Measurements from ENCODE around the gene SUCLG2. TPM values are rescaled to one million over a fixed set of nuclear protein-coding genes. Genes with fewer than 3 reads are reported as not detected.

The SUCLG2 gene
- total RNA-seq, 1 experiment from 2014 or later: 49.5 TPM

GRCh38 chr3:67635257-67635656, 19.2 kb downstream of the SUCLG2 start:
- Mint-ChIP-seq H3K27me3 (ENCODE audit: unreplicated experiment) (no peaks in the 10 kb centered on the region), H3K4me1 (ENCODE audit: low read depth, unreplicated experiment) (no peaks in the 10 kb centered on the region), H3K9me3 (ENCODE audit: low read depth, unreplicated experiment) (no peaks in the 10 kb centered on the region), H3K27ac (ENCODE audit: unreplicated experiment) (no peak overlapping the region), H3K36me3 (ENCODE audit: insufficient read depth, unreplicated experiment) (no peaks in the 10 kb centered on the region), H3K4me3 (ENCODE audit: low read depth, unreplicated experiment) (no peak overlapping the region)
- intact Hi-C loops (cut with micrococcal nuclease; ENCODE audit: unreplicated experiment): no loop called here
- CTCF ChIA-PET: no interaction called here
- DNase-seq: no peak
- no TSS peak for BruUV-seq (replicated peaks)
- no peak for TF ChIP-seq CTCF (IDR thresholded peaks at IDR 0.05; ENCODE audit: unreplicated experiment)

GRCh38 chr3:67630666-67631362, 23.6 kb downstream of the SUCLG2 start:
- no peak for TF ChIP-seq CTCF (IDR thresholded peaks at IDR 0.05; ENCODE audit: unreplicated experiment)
- Mint-ChIP-seq H3K36me3 (ENCODE audit: insufficient read depth, unreplicated experiment) (no peaks in the 10 kb centered on the region), H3K4me1 (ENCODE audit: low read depth, unreplicated experiment) (no peaks in the 10 kb centered on the region), H3K9me3 (ENCODE audit: low read depth, unreplicated experiment) (no peaks in the 10 kb centered on the region), H3K27me3 (ENCODE audit: unreplicated experiment) (no peaks in the 10 kb centered on the region), H3K4me3 (ENCODE audit: low read depth, unreplicated experiment) (no peak overlapping the region), H3K27ac (ENCODE audit: unreplicated experiment) (no peak overlapping the region)
- CTCF ChIA-PET: no interaction called here
- BruUV-seq (replicated peaks): no TSS peak
- intact Hi-C loops (cut with micrococcal nuclease; ENCODE audit: unreplicated experiment): no loop called here
- DNase-seq: no peak

GRCh38 chr3:67624687-67625086, 29.7 kb downstream of the SUCLG2 start:
- no peaks in the 10 kb centered on the region for H3K36me3 Mint-ChIP-seq (ENCODE audit: insufficient read depth, unreplicated experiment)
- BruUV-seq (replicated peaks): no TSS peak
- no peaks in the 10 kb centered on the region for H3K27me3 Mint-ChIP-seq (ENCODE audit: unreplicated experiment)
- intact Hi-C loops (cut with micrococcal nuclease; ENCODE audit: unreplicated experiment): no loop called here
- no peaks in the 10 kb centered on the region for H3K9me3 Mint-ChIP-seq (ENCODE audit: low read depth, unreplicated experiment)
- H3K27ac Mint-ChIP-seq (ENCODE audit: unreplicated experiment): no peak overlapping the region
- no peak overlapping the region for H3K4me3 Mint-ChIP-seq (ENCODE audit: low read depth, unreplicated experiment)
- H3K4me1 Mint-ChIP-seq (ENCODE audit: low read depth, unreplicated experiment): peaks cover 9% of the 10 kb centered on the region
- TF ChIP-seq CTCF (IDR thresholded peaks at IDR 0.05; ENCODE audit: unreplicated experiment): no peak
- CTCF ChIA-PET: no interaction called here
- no peak for DNase-seq

- no peak overlapping the region for H3K4me3 Mint-ChIP-seq (ENCODE audit: low read depth, unreplicated experiment)
- H3K27ac Mint-ChIP-seq (ENCODE audit: unreplicated experiment): no peak overlapping the region
- BruUV-seq (replicated peaks): no TSS peak
- no peaks in the 10 kb centered on the region for H3K27me3 Mint-ChIP-seq (ENCODE audit: unreplicated experiment)
- H3K36me3 Mint-ChIP-seq (ENCODE audit: insufficient read depth, unreplicated experiment): no peaks in the 10 kb centered on the region
- intact Hi-C loops (cut with micrococcal nuclease; ENCODE audit: unreplicated experiment): no loop called here
- DNase-seq: no peak
- CTCF ChIA-PET: interaction anchor here (0.6 kb wide), 1 partner anchor 617 kb away, joined by 5 read pairs; no protein-coding TSS in a partner anchor
- peaks cover 9% of the 10 kb centered on the region for H3K4me1 Mint-ChIP-seq (ENCODE audit: low read depth, unreplicated experiment)
- TF ChIP-seq CTCF (IDR thresholded peaks at IDR 0.05; ENCODE audit: unreplicated experiment): no peak
- no peaks in the 10 kb centered on the region for H3K9me3 Mint-ChIP-seq (ENCODE audit: low read depth, unreplicated experiment)
Measured at GRCh38 chr3:67624078-67624477, 30.3 kb downstream of the SUCLG2 start.
